Gastrocnemius medialis (tissue), 4 donors: ENCODE measurements around the gene FLT3. TPM values are rescaled to one million over a fixed set of nuclear protein-coding genes. Genes with fewer than 3 reads are reported as not detected.

Experiments used
- ATAC-seq, 2 donors: fragments of 150-250 bp; one replicate each; pipeline ENCODE4 v1.9.1; 2016
- DNase-seq, 2 donors: peaks; one replicate each; pipeline ENCODE4 v3.0.0-alpha.2; 2019
- H3K27ac ChIP-seq, 4 donors: fragments of 200-600 bp; sonication (generic); 1 replicate in 1 of 4; 2 replicates in 3 of 4; pipeline ENCODE4 v1.5.1; 2016 to 2018; ENCODE audit warnings: mild to moderate bottlenecking in 2 of 4, moderate library complexity in 1 of 4
- H3K27me3 ChIP-seq, 3 donors: fragments of 200-600 bp; sonication (generic) in 2 of 3; 1 replicate in 1 of 3; 2 replicates in 2 of 3; pipeline versions ENCODE4 v1.5.1 to v1.6.0; 2016 to 2019; ENCODE audit warnings: mild to moderate bottlenecking in 1 of 3, moderate library complexity in 1 of 3
- H3K36me3 ChIP-seq, 2 donors: fragments of 200-600 bp; sonication (generic) in 1 of 2; one replicate each; pipeline ENCODE4 v1.5.1; 2017 to 2018
- H3K4me1 ChIP-seq, 2 donors: fragments of 200-600 bp; sonication (generic) in 1 of 2; one replicate each; pipeline ENCODE4 v1.5.1; 2016 to 2017; ENCODE audit warnings: mild to moderate bottlenecking in 2 of 2
- H3K4me3 ChIP-seq, 4 donors: fragments of 200-600 bp; sonication (generic) in 3 of 4; 1 replicate in 1 of 4; 2 replicates in 3 of 4; pipeline ENCODE4 v1.5.1; 2016 to 2019; ENCODE audit warnings: mild to moderate bottlenecking in 2 of 4
- H3K9me3 ChIP-seq, 3 donors: fragments of 200-600 bp; sonication (generic) in 2 of 3; 1 replicate in 1 of 3; 2 replicates in 2 of 3; pipeline ENCODE4 v1.5.1; 2016 to 2019
- CTCF ChIP-seq, 5 experiments: fragments of 450-650 bp in 3 of 5; fragments of 200-600 bp in 2 of 5; sonication (generic) in 2 of 5; IDR thresholded peaks in 4 of 5; conservative IDR thresholded peaks in 1 of 5; 1 replicate in 4 of 5; 2 replicates in 1 of 5; pipeline ENCODE4 v1.5.1; 2016 to 2019; ENCODE audit warnings: antibody characterized with exemption in 5 of 5, mild to moderate bottlenecking in 3 of 5, moderate library complexity in 3 of 5
- POLR2A ChIP-seq, 2 donors: fragments of 450-650 bp; IDR thresholded peaks; one replicate each; pipeline ENCODE4 v1.6.1; 2017; ENCODE audit warnings: antibody characterized with exemption in 2 of 2, mild to moderate bottlenecking in 2 of 2, moderate library complexity in 2 of 2
- in situ Hi-C, 4 donors: fragments of 200-750 bp; cut with MboI; loops; one replicate each; pipeline versions ENCODE4 v1.15.0 to v1.8.0; 2017; ENCODE audit warnings: low sequenced_read_pairs in 4 of 4
- intact Hi-C: fragments of 100-400 bp; cut with DNase I; formaldehyde crosslinking; loops from one replicate; pipeline ENCODE4 v1.15.1; 2023; ENCODE audit warnings: low total_unique reads
- total RNA-seq, 4 donors: library from RNA; depleted of rRNA; stranded (reverse); fragments of >200 nt; gene quantifications; one replicate each; pipeline versions ENCODE4 v1.1.0 to v1.2.3, GENCODE V29; 2016

The FLT3 gene
- total RNA-seq, 4 donors from 2014 or later = 0.22 to 0.92 (median 0.37) TPM

DNA sequence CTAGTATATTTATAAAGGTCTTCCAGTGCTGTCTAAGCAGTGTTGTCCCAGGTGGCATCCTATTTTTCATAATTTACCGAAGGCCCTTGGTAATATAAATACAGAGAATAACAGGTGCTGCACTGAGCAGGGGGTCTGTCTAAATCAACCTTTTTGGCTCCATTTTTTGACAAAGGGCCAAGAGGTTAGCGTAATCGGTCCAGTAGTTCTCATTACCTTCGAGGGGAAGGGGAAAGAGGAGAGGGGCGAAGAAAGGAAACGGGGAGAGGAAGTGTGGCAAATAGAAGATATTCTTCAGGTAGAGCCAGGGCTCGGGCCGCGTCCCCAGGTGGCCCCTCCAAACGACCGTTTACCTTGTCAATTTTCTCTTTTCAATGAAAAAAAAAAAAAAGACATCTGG lies 37.2 kb upstream of the FLT3 start:
- Histone ChIP-seq H3K4me1 (peaks cover 27 to 32% of the 10 kb centered on the region in 2 donors), H3K36me3 (no peaks in the 10 kb centered on the region), H3K9me3 (no peaks in the 10 kb centered on the region), H3K4me3 (peak overlapping the region; percentile 79 to 99 (median 88)), H3K27ac (peak overlapping the region; percentile 93 to 99 (median 94)), H3K27me3 (no peaks in the 10 kb centered on the region)
- in situ Hi-C loops = loop anchor here in 2 of 4 donors (25.0 kb wide), 4 partner anchors 525 to 875 kb away; partner anchors contain the start of genes POMP (in 1 of the 2), RASL11A (in 1 of the 2), RPL21 (in 1 of the 2) and SLC46A3 (in 1 of the 2)
- TF ChIP-seq CTCF (IDR thresholded peaks at IDR 0.05 in 4 of 5, conservative IDR thresholded peaks at IDR 0.05 in 1 of 5) = no peak
- no peak for TF ChIP-seq POLR2A (IDR thresholded peaks at IDR 0.05)
- ATAC-seq (no peak), DNase-seq (no peak)
- intact Hi-C loops = loop anchor here (5.0 to 10.0 kb wide), 4 partner anchors 515 to 713 kb away; partner anchors contain the start of genes GTF3A, LNX2, POLR1D and POMP

DNA sequence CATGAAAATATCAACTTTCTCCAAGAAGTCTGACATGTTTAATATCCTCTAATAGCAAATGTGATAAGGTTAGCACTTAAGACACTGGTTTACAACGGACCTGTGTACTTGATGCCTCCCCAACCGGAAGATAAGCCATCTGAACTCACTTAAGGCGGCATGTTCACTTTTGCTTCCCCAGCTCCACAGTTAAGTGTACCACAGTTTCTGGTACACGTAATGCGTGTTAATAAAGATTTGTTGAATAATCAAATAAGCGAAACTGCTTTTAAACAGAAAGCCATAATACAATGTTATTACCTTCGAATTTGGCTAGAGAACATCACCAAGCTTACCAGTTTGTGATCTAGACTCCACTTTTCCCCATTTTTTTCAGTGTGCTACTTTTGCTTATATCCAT lies 36.5 kb upstream of the FLT3 start:
- Histone ChIP-seq H3K4me1 (peaks cover 27% of the 10 kb centered on the region in 2 donors), H3K27me3 (no peaks in the 10 kb centered on the region), H3K27ac (peak overlapping the region; percentile 93 to 99 (median 94)), H3K36me3 (no peaks in the 10 kb centered on the region), H3K4me3 (peak overlapping the region; percentile 79 to 99 (median 88)), H3K9me3 (no peaks in the 10 kb centered on the region)
- in situ Hi-C loops = loop anchor here in 2 of 4 donors (25.0 kb wide), 4 partner anchors 525 to 875 kb away; partner anchors contain the start of genes POMP (in 1 of the 2), RASL11A (in 1 of the 2), RPL21 (in 1 of the 2) and SLC46A3 (in 1 of the 2)
- DNase-seq (no peak), ATAC-seq (no peak)
- intact Hi-C loops = loop anchor here (5.0 to 10.0 kb wide), 4 partner anchors 515 to 712 kb away; partner anchors contain the start of genes GTF3A, LNX2, POLR1D and POMP
- TF ChIP-seq POLR2A (IDR thresholded peaks at IDR 0.05) = no peak
- no peak for TF ChIP-seq CTCF (IDR thresholded peaks at IDR 0.05 in 4 of 5, conservative IDR thresholded peaks at IDR 0.05 in 1 of 5)

DNA sequence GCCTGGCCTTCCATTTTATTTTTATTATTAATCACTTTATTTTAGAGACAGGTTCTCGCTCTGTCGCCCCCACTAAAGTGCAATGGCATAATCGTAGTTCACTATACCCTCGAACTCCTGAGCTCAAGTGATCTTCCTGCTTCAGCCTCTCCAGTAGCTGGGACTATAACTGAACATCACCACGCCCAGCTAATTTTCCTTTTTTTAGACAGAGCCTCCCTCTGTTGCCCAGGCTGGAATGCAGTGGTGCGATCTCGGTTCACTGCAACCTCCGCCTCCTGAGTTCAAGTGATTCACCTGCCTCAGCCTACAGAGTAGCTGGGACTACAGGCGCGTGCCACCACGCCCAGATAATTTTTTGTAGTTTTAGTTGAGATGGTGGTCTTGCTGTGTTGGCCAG lies 31.3 kb upstream of the FLT3 start:
- H3K36me3 ChIP-seq = no peaks in the 10 kb centered on the region
- DNase-seq = no peak
- no peak overlapping the region for H3K4me3 ChIP-seq
- ATAC-seq = no peak
- in situ Hi-C loops (loop anchor here in 2 of 4 donors (25.0 kb wide), 4 partner anchors 531 to 869 kb away; partner anchors contain the start of genes POMP (in 1 of the 2), RASL11A (in 1 of the 2), RPL21 (in 1 of the 2) and SLC46A3 (in 1 of the 2)), intact Hi-C loops (loop anchor here (10.0 kb wide), 2 partner anchors 523 to 707 kb away; partner anchors contain the start of genes GTF3A and POMP)
- no peaks in the 10 kb centered on the region for H3K27me3 ChIP-seq
- no peaks in the 10 kb centered on the region for H3K9me3 ChIP-seq
- TF ChIP-seq CTCF (IDR thresholded peaks at IDR 0.05 in 4 of 5, conservative IDR thresholded peaks at IDR 0.05 in 1 of 5) = no peak
- no peak for TF ChIP-seq POLR2A (IDR thresholded peaks at IDR 0.05)
- no peaks in the 10 kb centered on the region for H3K4me1 ChIP-seq
- H3K27ac ChIP-seq = no peak overlapping the region

DNA sequence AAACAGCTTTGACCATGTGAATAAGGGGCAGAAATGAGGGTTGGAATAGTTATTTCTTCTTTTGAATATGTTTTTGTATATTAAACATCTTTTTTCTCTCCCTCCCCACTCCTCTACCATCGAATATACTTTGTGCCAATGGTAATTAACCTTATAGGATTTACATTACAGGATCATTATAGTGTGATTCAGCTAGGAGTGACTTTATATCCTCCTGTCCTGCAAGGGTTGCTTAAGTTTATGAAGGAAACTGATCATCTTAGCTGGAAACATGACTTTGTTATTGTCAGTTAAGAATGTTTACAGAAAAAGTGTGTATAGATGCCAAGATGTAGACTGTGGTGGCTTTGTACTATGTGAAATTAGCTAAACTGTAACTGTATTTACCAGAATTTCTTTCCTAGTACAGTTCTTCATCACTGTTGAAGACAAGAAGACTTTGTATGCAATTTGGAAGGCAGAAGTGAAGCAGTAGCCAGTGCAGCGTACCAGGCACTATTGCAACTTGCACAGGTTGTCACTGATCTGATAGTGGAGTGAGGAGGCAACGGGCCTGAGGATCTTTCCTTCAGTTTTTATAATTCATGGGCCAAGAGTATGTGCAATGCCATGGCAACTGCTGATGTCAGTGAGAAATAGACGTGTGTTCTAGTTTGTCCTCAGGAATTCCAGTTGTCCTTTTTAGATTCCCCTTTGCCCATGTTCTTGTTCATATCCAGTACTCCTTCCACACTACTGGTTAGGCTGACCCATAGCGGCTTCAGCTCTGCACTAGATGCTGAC lies 29.7 kb upstream of the FLT3 start:
- TF ChIP-seq POLR2A (IDR thresholded peaks at IDR 0.05) (no peak), CTCF (IDR thresholded peaks at IDR 0.05 in 4 of 5, conservative IDR thresholded peaks at IDR 0.05 in 1 of 5) (no peak)
- intact Hi-C loops (loop anchor here (10.0 kb wide), 2 partner anchors 525 to 705 kb away; partner anchors contain the start of genes GTF3A and POMP), in situ Hi-C loops (loop anchor here in 2 of 4 donors (25.0 kb wide), 4 partner anchors 532 to 868 kb away; partner anchors contain the start of genes POMP (in 1 of the 2), RASL11A (in 1 of the 2), RPL21 (in 1 of the 2) and SLC46A3 (in 1 of the 2))
- Histone ChIP-seq H3K27me3 (no peaks in the 10 kb centered on the region), H3K9me3 (no peaks in the 10 kb centered on the region), H3K36me3 (no peaks in the 10 kb centered on the region), H3K4me3 (no peak overlapping the region), H3K4me1 (no peaks in the 10 kb centered on the region), H3K27ac (no peak overlapping the region)
- no peak for ATAC-seq
- no peak for DNase-seq
